Erythroblast (primary cell): ENCODE data around the gene LRRC4B.

Experiments
- GATA1 ChIP-seq: IDR thresholded peaks from 2 replicates; pipeline ENCODE4 v1.6.1; 2011; ENCODE audit warnings: low read depth, mild to moderate bottlenecking, control low read depth, low read length, moderate library complexity
- POLR2A ChIP-seq: IDR thresholded peaks from 2 replicates; pipeline ENCODE4 v1.6.1; 2011; ENCODE audit warnings: mild to moderate bottlenecking, low read length

DNA sequence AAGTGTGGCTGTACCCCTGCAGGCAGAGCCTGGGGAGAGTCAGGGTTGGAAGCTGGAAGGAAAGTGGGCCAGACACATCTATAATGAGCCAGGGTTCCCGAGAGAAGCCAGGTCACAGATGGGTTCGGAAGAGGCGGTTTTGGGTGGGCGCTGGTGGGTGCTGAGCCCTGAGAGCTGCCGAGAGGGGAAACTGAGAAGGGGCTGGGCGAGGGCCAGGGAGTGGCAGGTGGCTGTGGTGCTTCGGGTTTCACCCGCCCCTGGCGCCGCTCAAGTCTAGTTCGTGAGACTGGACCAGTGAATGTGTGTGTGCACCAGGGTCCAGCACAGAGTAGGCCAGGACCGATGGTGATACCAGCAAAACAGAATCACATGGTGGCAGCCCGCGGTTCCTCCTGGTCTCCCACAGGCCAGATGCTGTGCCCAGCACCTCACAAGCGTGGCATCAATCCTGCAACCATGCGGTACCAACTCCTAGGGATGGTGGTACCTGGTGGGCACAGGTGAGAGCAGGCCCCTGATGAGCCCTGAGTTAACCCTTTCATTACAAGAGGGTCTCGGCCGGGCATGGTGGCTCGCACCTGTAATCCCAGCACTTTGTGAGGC is 1.8 kb upstream of the LRRC4B start:
- no peak for TF ChIP-seq POLR2A
- no peak for TF ChIP-seq GATA1
